HEK293 (cell line): ENCODE results near the gene NKAIN4.
A peak's percentile ranks its signal among the peaks of the same experiment; 100 is the strongest.

Experiments used
- FEZF1 ChIP-seq: fragments of 450-650 bp; formaldehyde crosslinking; IDR thresholded peaks from 2 replicates; pipeline ENCODE4 v1.5.1; 2016; ENCODE audit warnings: missing biosample characterization, missing genetic modification characterization
- GLIS1 ChIP-seq: fragments of 450-650 bp; formaldehyde crosslinking; IDR thresholded peaks from 2 replicates; pipeline ENCODE4 v1.5.1; 2016; ENCODE audit warnings: missing biosample characterization, missing genetic modification characterization
- GLIS2 ChIP-seq: fragments of 450-650 bp; formaldehyde crosslinking; IDR thresholded peaks from 2 replicates; pipeline ENCODE4 v1.5.1; 2016; ENCODE audit warnings: missing biosample characterization, missing genetic modification characterization
- HOXA7 ChIP-seq: sonication (generic); formaldehyde crosslinking; IDR thresholded peaks from 2 replicates; pipeline ENCODE4 v1.8.1; 2022; ENCODE audit warnings: missing genetic modification reagents, borderline replicate concordance
- HOXC10 ChIP-seq: sonication (generic); formaldehyde crosslinking; IDR thresholded peaks from 2 replicates; pipeline ENCODE4 v1.8.1; 2023; ENCODE audit warnings: mild to moderate bottlenecking, missing genetic modification reagents
- SP3 ChIP-seq: fragments of 450-650 bp; formaldehyde crosslinking; IDR thresholded peaks from 2 replicates; pipeline ENCODE4 v1.5.1; 2016; ENCODE audit warnings: missing biosample characterization, missing genetic modification characterization
- WT1 ChIP-seq: fragments of 450-650 bp; formaldehyde crosslinking; IDR thresholded peaks from 2 replicates; pipeline ENCODE4 v1.5.1; 2016; ENCODE audit warnings: missing biosample characterization, missing genetic modification characterization
- ZBTB17 ChIP-seq: fragments of 450-650 bp; formaldehyde crosslinking; IDR thresholded peaks from 2 replicates; pipeline ENCODE4 v1.5.1; 2016; ENCODE audit warnings: missing biosample characterization, missing genetic modification characterization
- ZBTB21 ChIP-seq: fragments of 450-650 bp; formaldehyde crosslinking; IDR thresholded peaks from 2 replicates; pipeline ENCODE4 v1.5.1; 2017; ENCODE audit warnings: missing biosample characterization, missing genetic modification characterization
- ZFHX2 ChIP-seq: fragments of 450-650 bp; formaldehyde crosslinking; conservative IDR thresholded peaks from 2 replicates; pipeline ENCODE4 v1.5.1; 2016; ENCODE audit warnings: missing biosample characterization, missing genetic modification characterization
- ZFP3 ChIP-seq: fragments of 450-650 bp; formaldehyde crosslinking; IDR thresholded peaks from 2 replicates; pipeline ENCODE4 v1.5.1; 2016; ENCODE audit warnings: low read depth, missing biosample characterization, missing genetic modification characterization
- ZFP69B ChIP-seq: fragments of 450-650 bp; formaldehyde crosslinking; IDR thresholded peaks from 2 replicates; pipeline ENCODE4 v1.5.1; 2016; ENCODE audit warnings: missing biosample characterization, missing genetic modification characterization
- ZNF114 ChIP-seq: fragments of 450-650 bp; formaldehyde crosslinking; IDR thresholded peaks from 2 replicates; pipeline ENCODE4 v1.5.0; 2017; ENCODE audit warnings: missing biosample characterization, missing genetic modification characterization
- ZNF2 ChIP-seq: fragments of 450-650 bp; formaldehyde crosslinking; IDR thresholded peaks from 2 replicates; pipeline ENCODE4 v1.5.1; 2016; ENCODE audit warnings: missing biosample characterization, missing genetic modification characterization
- ZNF24 ChIP-seq: fragments of 450-650 bp; formaldehyde crosslinking; IDR thresholded peaks from 2 replicates; pipeline ENCODE4 v1.5.1; 2016; ENCODE audit warnings: missing biosample characterization, missing genetic modification characterization
- ZNF266 ChIP-seq: fragments of 450-650 bp; formaldehyde crosslinking; IDR thresholded peaks from 2 replicates; pipeline ENCODE4 v1.5.1; 2016; ENCODE audit warnings: missing biosample characterization, missing genetic modification characterization, low read depth
- ZNF274 ChIP-seq, 2 experiments: fragments of 200-500 bp in 1 of 2; fragments of 450-650 bp in 1 of 2; sonication (Bioruptor generic) in 1 of 2; formaldehyde crosslinking in 1 of 2; IDR thresholded peaks; 2 replicates each; pipeline versions ENCODE4 v1.5.1 to v1.6.1; 2014 to 2016; ENCODE audit warnings: borderline replicate concordance in 1 of 2, inconsistent platforms in 1 of 2, low read length in 1 of 2, missing biosample characterization in 1 of 2, missing genetic modification characterization in 1 of 2
- ZNF324 ChIP-seq: fragments of 450-650 bp; formaldehyde crosslinking; IDR thresholded peaks from 2 replicates; pipeline ENCODE4 v1.5.1; 2016; ENCODE audit warnings: missing biosample characterization, missing genetic modification characterization
- ZNF416 ChIP-seq: fragments of 450-650 bp; formaldehyde crosslinking; IDR thresholded peaks from 2 replicates; pipeline ENCODE4 v1.5.1; 2016; ENCODE audit warnings: missing biosample characterization, missing genetic modification characterization
- ZNF548 ChIP-seq: fragments of 450-650 bp; formaldehyde crosslinking; IDR thresholded peaks from 2 replicates; pipeline ENCODE4 v1.5.1; 2016; ENCODE audit warnings: missing biosample characterization, missing genetic modification characterization
- ZNF555 ChIP-seq: fragments of 450-650 bp; formaldehyde crosslinking; conservative IDR thresholded peaks from 2 replicates; pipeline ENCODE4 v1.5.1; 2017; ENCODE audit warnings: missing biosample characterization, mild to moderate bottlenecking, missing genetic modification characterization, inconsistent platforms
- ZNF585B ChIP-seq: fragments of 450-650 bp; formaldehyde crosslinking; IDR thresholded peaks from 2 replicates; pipeline ENCODE4 v1.5.1; 2016; ENCODE audit warnings: missing biosample characterization, missing genetic modification characterization
- ZNF596 ChIP-seq: fragments of 450-650 bp; IDR thresholded peaks from 2 replicates; pipeline ENCODE4 v1.5.0; 2018; ENCODE audit warnings: missing biosample characterization, mild to moderate bottlenecking, missing genetic modification characterization, moderate library complexity
- ZNF626 ChIP-seq: fragments of 450-650 bp; sonication (Bioruptor Pico); formaldehyde crosslinking; IDR thresholded peaks from 2 replicates; pipeline ENCODE4 v1.5.1; 2018; ENCODE audit warnings: missing biosample characterization, missing genetic modification characterization, inconsistent platforms
- ZNF792 ChIP-seq: fragments of 450-650 bp; formaldehyde crosslinking; IDR thresholded peaks from 2 replicates; pipeline ENCODE4 v1.5.1; 2016; ENCODE audit warnings: missing biosample characterization, missing genetic modification characterization
- ZXDB ChIP-seq: fragments of 450-650 bp; formaldehyde crosslinking; IDR thresholded peaks from 2 replicates; pipeline ENCODE4 v1.5.1; 2016; ENCODE audit warnings: missing biosample characterization, missing genetic modification characterization
- TF ChIP-seq, protein P1 (sequence below): fragments of 450-650 bp; formaldehyde crosslinking; IDR thresholded peaks from 2 replicates; pipeline ENCODE4 v1.5.1; 2016; ENCODE audit warnings: missing biosample characterization, missing genetic modification characterization
- TF ChIP-seq, protein P2 (sequence below): fragments of 450-650 bp; formaldehyde crosslinking; IDR thresholded peaks from 2 replicates; pipeline ENCODE4 v1.5.1; 2016; ENCODE audit warnings: missing biosample characterization, missing genetic modification characterization
- TF ChIP-seq, protein P3 (sequence below): fragments of 450-650 bp; formaldehyde crosslinking; IDR thresholded peaks from 2 replicates; pipeline ENCODE4 v1.5.1; 2016; ENCODE audit warnings: missing biosample characterization, missing genetic modification characterization
- TF ChIP-seq, protein P4 (sequence below): fragments of 450-650 bp; formaldehyde crosslinking; IDR thresholded peaks from 2 replicates; pipeline ENCODE4 v1.5.1; 2016; ENCODE audit warnings: missing biosample characterization, missing genetic modification characterization
- TF ChIP-seq, protein P5 (sequence below): fragments of 450-650 bp; formaldehyde crosslinking; IDR thresholded peaks from 2 replicates; pipeline ENCODE4 v1.5.1; 2016; ENCODE audit warnings: missing biosample characterization, missing genetic modification characterization

Gene NKAIN4

DNA sequence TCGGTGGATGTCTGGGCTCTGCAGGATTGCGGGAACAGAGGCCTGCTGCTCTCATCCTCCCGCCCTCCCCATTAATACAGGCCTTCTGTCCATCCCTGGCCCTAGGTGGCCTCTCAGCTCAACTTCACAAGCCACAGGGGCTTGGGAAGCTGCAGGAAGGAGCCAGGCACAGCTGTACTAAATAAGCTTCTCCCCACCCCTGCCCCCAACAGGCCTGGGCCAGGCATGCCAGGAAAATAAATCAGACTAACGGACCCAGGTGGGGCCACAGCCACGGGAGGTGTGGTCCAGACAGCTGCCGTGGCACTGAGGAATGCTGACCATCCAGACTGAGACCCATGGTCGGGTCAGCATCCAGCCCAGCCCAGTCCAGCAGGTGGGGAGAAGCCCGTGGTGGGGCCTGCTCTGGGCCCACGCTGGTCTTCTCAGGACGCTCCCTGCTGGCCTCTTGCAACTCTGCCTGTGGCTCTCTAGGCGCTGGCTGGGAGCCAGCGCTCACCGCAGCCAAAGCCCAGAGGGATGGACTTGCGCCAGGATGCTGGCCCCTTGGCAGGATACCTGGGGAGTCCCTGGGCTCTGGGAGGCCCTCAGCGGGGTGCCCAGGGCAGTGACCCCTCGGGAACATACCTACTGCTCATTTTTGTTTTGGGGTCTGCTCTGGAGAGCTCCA, 29.7 kb downstream of the NKAIN4 start (continued):
- TF ChIP-seq ZNF548 (tag by site-specific recombination): no peak
- no peak for TF ChIP-seq ZBTB21 (tag by site-specific recombination)
- no peak for TF ChIP-seq ZNF585B (tag by site-specific recombination)
- TF ChIP-seq GLIS2: peak; percentile 90
- TF ChIP-seq, protein P1, sequence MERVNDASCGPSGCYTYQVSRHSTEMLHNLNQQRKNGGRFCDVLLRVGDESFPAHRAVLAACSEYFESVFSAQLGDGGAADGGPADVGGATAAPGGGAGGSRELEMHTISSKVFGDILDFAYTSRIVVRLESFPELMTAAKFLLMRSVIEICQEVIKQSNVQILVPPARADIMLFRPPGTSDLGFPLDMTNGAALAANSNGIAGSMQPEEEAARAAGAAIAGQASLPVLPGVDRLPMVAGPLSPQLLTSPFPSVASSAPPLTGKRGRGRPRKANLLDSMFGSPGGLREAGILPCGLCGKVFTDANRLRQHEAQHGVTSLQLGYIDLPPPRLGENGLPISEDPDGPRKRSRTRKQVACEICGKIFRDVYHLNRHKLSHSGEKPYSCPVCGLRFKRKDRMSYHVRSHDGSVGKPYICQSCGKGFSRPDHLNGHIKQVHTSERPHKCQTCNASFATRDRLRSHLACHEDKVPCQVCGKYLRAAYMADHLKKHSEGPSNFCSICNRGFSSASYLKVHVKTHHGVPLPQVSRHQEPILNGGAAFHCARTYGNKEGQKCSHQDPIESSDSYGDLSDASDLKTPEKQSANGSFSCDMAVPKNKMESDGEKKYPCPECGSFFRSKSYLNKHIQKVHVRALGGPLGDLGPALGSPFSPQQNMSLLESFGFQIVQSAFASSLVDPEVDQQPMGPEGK (tag by site-specific recombination): peak; percentile 77
- no peak for TF ChIP-seq ZNF24
- TF ChIP-seq, protein P2, sequence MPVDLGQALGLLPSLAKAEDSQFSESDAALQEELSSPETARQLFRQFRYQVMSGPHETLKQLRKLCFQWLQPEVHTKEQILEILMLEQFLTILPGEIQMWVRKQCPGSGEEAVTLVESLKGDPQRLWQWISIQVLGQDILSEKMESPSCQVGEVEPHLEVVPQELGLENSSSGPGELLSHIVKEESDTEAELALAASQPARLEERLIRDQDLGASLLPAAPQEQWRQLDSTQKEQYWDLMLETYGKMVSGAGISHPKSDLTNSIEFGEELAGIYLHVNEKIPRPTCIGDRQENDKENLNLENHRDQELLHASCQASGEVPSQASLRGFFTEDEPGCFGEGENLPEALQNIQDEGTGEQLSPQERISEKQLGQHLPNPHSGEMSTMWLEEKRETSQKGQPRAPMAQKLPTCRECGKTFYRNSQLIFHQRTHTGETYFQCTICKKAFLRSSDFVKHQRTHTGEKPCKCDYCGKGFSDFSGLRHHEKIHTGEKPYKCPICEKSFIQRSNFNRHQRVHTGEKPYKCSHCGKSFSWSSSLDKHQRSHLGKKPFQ (tag by site-specific recombination): no peak
- peak; percentile 98 for TF ChIP-seq GLIS1 (tag by site-specific recombination)
- TF ChIP-seq ZNF114 (tag by site-specific recombination): no peak
- no peak for TF ChIP-seq HOXC10 (CRISPR knock-in tag)
- TF ChIP-seq WT1 (tag by site-specific recombination): no peak
- no peak for TF ChIP-seq ZNF596 (tag by site-specific recombination)
- TF ChIP-seq ZXDB (tag by site-specific recombination): 0 out of 2 replicates have a peak, but pooled peaks have one; percentile 26
- no peak for TF ChIP-seq ZNF792
- no peak for TF ChIP-seq ZNF274 (IDR thresholded peaks at IDR 0.05; ENCODE audit: low read length)
- no peak for TF ChIP-seq ZNF274 (tag by site-specific recombination; IDR thresholded peaks at IDR 0.05; ENCODE audit: borderline replicate concordance)
- TF ChIP-seq ZNF626 (tag by site-specific recombination): no peak
- no peak for TF ChIP-seq HOXA7 (CRISPR knock-in tag)
- TF ChIP-seq SP3 (tag by site-specific recombination): no peak
- TF ChIP-seq, protein P3, sequence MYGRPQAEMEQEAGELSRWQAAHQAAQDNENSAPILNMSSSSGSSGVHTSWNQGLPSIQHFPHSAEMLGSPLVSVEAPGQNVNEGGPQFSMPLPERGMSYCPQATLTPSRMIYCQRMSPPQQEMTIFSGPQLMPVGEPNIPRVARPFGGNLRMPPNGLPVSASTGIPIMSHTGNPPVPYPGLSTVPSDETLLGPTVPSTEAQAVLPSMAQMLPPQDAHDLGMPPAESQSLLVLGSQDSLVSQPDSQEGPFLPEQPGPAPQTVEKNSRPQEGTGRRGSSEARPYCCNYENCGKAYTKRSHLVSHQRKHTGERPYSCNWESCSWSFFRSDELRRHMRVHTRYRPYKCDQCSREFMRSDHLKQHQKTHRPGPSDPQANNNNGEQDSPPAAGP (tag by site-specific recombination): no peak
- TF ChIP-seq ZBTB17 (tag by site-specific recombination): peak; percentile 74
- no peak for TF ChIP-seq ZFP3 (tag by site-specific recombination)
- TF ChIP-seq ZNF416 (tag by site-specific recombination): no peak
- TF ChIP-seq ZNF266 (tag by site-specific recombination): no peak
- no peak for TF ChIP-seq ZNF2
- TF ChIP-seq ZFP69B: peak; percentile 98
- no peak for TF ChIP-seq ZNF324 (tag by site-specific recombination)
- TF ChIP-seq, protein P4, sequence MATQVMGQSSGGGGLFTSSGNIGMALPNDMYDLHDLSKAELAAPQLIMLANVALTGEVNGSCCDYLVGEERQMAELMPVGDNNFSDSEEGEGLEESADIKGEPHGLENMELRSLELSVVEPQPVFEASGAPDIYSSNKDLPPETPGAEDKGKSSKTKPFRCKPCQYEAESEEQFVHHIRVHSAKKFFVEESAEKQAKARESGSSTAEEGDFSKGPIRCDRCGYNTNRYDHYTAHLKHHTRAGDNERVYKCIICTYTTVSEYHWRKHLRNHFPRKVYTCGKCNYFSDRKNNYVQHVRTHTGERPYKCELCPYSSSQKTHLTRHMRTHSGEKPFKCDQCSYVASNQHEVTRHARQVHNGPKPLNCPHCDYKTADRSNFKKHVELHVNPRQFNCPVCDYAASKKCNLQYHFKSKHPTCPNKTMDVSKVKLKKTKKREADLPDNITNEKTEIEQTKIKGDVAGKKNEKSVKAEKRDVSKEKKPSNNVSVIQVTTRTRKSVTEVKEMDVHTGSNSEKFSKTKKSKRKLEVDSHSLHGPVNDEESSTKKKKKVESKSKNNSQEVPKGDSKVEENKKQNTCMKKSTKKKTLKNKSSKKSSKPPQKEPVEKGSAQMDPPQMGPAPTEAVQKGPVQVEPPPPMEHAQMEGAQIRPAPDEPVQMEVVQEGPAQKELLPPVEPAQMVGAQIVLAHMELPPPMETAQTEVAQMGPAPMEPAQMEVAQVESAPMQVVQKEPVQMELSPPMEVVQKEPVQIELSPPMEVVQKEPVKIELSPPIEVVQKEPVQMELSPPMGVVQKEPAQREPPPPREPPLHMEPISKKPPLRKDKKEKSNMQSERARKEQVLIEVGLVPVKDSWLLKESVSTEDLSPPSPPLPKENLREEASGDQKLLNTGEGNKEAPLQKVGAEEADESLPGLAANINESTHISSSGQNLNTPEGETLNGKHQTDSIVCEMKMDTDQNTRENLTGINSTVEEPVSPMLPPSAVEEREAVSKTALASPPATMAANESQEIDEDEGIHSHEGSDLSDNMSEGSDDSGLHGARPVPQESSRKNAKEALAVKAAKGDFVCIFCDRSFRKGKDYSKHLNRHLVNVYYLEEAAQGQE: no peak
- TF ChIP-seq FEZF1: peak; percentile 89
- peak; percentile 46 for TF ChIP-seq ZFHX2 (tag by site-specific recombination)
- TF ChIP-seq, protein P5, sequence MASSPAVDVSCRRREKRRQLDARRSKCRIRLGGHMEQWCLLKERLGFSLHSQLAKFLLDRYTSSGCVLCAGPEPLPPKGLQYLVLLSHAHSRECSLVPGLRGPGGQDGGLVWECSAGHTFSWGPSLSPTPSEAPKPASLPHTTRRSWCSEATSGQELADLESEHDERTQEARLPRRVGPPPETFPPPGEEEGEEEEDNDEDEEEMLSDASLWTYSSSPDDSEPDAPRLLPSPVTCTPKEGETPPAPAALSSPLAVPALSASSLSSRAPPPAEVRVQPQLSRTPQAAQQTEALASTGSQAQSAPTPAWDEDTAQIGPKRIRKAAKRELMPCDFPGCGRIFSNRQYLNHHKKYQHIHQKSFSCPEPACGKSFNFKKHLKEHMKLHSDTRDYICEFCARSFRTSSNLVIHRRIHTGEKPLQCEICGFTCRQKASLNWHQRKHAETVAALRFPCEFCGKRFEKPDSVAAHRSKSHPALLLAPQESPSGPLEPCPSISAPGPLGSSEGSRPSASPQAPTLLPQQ (tag by site-specific recombination): peak; percentile 98
- TF ChIP-seq ZNF555 (tag by site-specific recombination): no peak
